T-helper 9 cell (primary cell): Measurements from ENCODE around the gene ECI1.

Source experiments
- DNase-seq: peaks from one replicate; pipeline ENCODE4 v3.0.0-alpha.2; 2020

Gene ECI1

GRCh38 chr16:2232094-2232990 is 19.0 kb downstream of the ECI1 start:
- no peak for DNase-seq

- no peak for DNase-seq
These were observed 20.1 kb downstream of the ECI1 start for GRCh38 chr16:2231016-2231931.

GRCh38 chr16:2230376-2230775 is 21.0 kb downstream of the ECI1 start:
- DNase-seq = no peak

- no peak for DNase-seq
These were observed 21.6 kb downstream of the ECI1 start for GRCh38 chr16:2229632-2230250.

DNA sequence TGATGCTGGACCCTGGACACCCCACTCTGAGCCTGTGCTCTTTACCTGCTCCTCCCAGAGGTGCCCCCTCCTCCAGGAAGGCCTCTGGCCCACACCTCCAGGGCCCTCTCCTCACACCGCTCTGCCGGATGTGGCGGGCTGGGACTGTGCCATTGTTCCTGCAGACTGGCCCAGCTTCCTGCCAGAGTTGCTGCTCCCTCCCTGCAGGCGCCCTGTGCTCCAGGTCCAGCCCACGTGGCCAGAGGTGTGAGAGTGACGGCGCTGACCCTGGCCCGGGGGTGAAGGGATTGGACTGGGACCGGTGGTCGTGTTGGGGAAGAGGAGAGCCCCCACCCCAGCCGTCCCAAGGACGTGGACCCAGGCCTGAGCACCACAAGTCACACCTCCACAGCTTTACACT is 22.3 kb downstream of the ECI1 start:
- DNase-seq = no peak

DNA sequence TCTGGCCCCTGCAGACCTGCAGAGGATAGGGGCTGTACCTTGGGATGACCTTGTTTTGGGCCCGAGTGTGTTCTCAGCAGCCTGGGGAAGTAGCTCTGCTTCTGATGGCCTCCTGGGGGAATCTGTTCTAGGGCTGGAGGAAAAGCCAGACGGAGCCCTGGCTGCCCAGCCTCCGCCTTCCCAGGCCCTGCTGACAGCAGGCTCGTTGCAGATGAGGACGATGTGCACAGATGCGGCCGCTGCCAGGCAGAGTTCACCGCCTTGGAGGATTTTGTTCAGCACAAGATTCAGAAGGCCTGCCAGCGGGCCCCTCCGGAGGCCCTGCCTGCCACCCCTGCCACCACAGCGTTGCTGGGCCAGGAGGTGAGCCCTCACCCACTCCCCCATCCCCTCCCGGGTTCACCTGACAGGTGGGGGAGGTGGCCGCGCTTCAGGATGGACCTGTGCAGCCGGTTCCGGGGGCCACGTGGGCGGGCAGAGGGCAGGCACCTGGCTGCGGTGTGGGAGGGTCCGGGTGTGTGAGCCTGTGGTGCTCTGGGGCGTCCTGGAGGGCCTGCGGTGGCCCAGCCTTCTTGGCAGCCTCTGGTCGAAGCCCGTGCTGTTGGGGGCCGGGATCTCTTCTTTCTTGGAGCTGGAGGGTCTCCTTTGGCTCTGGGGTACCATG is 23.1 kb downstream of the ECI1 start:
- no peak for DNase-seq

GRCh38 chr16:2226918-2227317 is 24.5 kb downstream of the ECI1 start:
- DNase-seq = no peak

GRCh38 chr16:2226245-2226793 is 25.1 kb downstream of the ECI1 start:
- no peak for DNase-seq

DNA sequence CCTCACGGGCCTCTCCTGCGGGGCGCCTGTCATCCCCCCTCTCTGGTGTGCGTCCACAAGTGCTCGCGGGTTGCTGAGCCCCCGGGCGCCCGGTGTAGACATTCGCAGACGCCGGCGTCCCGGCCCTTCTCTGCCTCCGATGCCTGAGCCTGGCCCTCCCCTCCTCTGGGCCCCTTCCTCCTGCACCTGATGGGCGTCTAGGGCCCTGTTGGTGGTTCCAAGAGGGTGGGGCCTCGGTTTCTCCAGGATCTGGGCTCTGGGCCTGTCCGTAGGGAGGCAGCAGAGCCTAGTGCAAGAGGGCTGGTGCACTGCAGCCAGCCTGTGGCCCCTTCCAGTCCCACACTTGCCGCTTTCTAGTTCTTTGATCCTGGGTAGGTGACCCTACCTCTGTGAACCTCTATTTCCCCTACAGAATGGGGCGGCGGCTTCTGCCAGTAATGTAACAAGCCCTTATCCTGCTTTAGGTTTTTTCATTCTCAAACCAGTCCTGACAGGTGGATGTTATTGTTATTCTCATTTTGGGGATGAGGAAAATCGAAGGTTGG is 27.4 kb downstream of the ECI1 start:
- DNase-seq = peak; percentile 19

DNA sequence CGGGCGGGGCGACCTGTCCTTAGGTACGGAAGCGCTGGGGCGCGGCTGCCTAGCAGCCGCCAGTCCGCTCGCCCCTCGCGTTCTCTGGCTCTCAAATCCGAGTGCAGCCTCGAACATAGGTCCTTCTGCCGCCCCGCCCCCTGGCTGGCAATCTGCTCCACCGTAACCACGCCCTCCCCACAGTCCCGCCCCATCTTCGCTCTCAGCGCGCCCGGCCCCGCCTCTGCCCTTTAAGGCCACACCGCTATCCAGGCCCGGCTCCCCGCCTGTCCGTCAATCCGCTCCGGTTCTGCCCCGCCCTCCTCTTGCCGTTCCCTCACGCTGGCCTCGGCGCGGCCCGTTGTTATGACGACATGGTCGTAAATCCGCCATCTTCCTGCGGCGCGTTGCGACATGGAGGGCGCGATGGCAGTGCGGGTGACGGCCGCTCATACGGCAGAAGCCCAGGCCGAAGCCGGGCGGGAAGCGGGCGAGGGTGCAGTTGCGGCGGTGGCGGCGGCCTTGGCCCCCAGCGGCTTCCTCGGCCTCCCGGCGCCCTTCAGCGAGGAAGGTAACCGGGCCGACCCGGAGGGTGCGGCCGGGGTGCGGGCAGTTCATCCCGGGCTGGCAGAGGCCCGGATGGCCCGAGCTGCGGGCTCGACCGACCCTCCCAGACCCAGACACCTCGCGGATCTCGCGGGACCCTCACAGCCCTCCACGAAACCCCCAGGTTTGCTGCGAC is 28.0 kb downstream of the ECI1 start, which contains the start of gene E4F1:
E4F1 (plus strand) TSS at position 371 of the 721 bp plus-strand sequence; CDS start at position 394, 23 bp downstream.
- DNase-seq = peak; percentile 98

GRCh38 chr16:2216330-2216729 is 35.1 kb downstream of the ECI1 start:
- DNase-seq = no peak

GRCh38 chr16:2214719-2214968 is 36.7 kb downstream of the ECI1 start, which contains the start of gene PGP:
PGP (minus strand) TSS chr16:2214840; CDS start chr16:2214777, 63 bp downstream.
- DNase-seq = no peak

DNA sequence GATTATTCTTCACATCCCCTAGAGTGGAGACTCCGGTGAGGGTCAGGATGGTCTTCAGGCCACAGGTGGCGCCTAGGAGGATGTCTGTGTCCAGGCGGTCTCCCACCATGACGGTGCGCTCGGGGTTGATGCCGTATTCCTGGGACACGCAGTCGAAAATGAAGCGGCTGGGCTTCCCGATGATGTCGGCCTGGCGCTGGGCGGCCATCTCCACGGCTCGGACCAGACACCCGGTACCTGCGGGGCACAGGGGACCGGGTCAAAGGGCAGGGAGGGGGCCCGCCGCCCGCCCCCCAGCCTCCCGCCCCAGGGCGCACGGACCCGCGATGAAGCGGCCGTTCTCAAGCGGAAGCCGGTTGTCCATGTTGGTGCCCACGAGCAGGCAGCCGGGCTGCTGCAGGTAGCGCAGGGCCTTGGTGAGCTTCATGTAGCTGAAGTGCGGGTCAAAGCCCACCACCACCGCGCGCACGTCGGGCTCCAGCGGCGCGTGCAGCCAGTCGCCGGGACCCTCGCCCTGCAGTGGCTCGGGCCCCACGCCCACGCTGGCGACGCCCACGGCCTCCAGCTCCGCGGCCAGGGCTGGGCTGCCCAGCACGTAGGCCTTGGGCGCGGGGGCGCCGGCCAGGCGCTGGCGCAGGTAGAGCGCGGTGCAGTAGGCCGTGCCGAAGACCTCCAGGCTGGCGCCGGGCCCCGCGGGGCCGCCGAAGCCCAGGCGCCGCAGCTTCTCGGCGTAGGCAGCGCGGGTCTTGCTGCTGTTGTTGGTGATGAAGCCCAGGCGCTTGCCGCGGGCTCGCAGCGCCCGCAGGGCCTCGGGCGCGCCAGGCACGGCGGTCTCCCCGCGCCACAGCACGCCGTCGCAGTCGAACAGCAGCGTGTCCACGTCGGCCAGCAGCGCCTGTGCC is 37.3 kb downstream of the ECI1 start:
- DNase-seq = no peak

DNA sequence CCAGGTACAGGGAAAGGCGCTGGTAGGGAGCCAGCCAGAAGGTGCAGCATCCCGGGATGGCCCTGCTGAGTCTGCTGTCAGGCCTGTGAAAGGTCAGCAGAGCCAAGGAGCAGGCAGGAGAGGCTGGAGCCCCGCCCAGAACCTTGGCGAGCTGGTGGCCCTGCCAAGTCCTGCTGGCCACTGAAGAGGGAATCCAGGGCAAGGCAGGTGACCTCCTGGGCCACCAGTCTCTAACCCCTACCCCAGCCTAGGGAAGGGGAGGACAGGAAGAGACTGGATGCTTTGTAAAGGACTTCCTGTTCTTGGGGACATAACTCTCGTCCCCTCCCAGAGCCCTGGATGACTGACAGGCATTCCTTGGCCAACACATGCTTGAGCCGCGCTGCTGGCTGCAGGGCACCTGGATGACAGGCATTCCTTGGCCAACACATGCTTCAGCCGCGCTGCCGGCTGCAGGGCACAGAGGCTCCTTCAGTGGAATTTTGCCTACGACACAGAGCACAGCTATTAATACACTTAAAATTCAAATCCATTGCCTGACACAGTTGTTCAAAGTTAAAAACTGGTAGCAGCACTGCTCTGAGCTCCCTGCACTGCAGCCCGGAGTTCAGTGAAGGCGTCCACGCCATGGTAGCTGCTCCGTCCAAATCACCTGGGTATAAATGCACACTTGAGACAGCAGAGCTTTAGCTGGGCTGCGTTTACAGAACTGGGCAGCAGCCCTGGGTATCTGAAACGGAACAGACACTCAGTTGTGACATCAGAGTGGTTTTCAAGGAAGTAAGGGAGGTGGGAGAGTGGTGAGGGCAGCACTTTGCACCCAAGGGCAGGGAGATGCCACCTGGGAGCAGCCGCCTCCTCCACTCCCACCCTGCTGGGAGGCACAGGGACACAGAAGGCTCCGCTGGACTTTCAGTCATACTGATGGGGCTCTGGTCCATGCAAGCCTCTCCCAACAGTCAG is 38.7 kb downstream of the ECI1 start:
- no peak for DNase-seq

DNA sequence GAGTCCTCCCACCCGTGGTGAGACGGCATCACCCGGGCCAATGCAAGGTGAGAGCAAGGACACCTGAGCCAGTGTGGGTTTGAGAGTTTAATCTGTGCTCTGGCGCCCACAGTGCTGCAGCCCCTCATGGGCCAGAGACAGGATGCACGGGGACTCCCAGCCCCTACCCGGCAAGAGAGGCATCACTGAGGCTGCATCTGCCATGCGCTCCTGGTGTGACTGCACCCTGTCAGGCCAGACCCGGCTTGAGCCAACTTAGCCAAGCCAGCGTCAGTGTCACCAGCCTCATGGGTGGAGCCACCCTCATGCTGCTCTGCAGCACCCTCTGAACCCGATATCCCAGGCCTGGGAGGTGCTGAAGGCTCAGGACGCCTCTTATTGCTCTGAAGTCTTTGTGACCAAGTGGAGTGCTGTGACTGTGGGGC is 39.5 kb downstream of the ECI1 start:
- no peak for DNase-seq

- DNase-seq = no peak
These were observed 40.7 kb downstream of the ECI1 start, which contains the start of gene BRICD5 for GRCh38 chr16:2210386-2211365. BRICD5 (minus strand) TSS chr16:2210863; CDS start chr16:2210833, 30 bp downstream.

- no peak for DNase-seq
These were observed 41.4 kb downstream of the ECI1 start for GRCh38 chr16:2210009-2210332.
